Lower leg skin (tissue), 3 donors: ENCODE results near the gene JAG1.

Experiments used
- CTCF ChIP-seq, 3 donors: fragments of 450-650 bp; IDR thresholded peaks; one replicate each; pipeline ENCODE4 v1.5.1; 2016; ENCODE audit warnings: antibody characterized with exemption in 3 of 3, mild to moderate bottlenecking in 3 of 3, moderate library complexity in 2 of 3
- POLR2A ChIP-seq, 2 donors: fragments of 450-650 bp; IDR thresholded peaks; one replicate each; pipeline ENCODE4 v1.6.1; 2016 to 2017; ENCODE audit warnings: antibody characterized with exemption in 2 of 2, mild to moderate bottlenecking in 1 of 2, moderate library complexity in 1 of 2

- TF ChIP-seq CTCF (IDR thresholded peaks at IDR 0.05), result no peak
- no peak for TF ChIP-seq POLR2A (IDR thresholded peaks at IDR 0.05)
Observed at GRCh38 chr20:10701607-10702006, 27.8 kb upstream of the JAG1 start.
